ENCODE data around the gene UBE2C. TPM values are rescaled to one million over a fixed set of nuclear protein-coding genes. Genes with fewer than 3 reads are reported as not detected.
A peak's percentile ranks its signal among the peaks of the same experiment; 100 is the strongest.

Gene UBE2C
- total RNA-seq, 2 donors from 2014 or later: 1.4 to 4.9 TPM

- Histone ChIP-seq H3K27me3 (no peaks in the 10 kb centered on the region), H3K4me1 (peaks cover 0 to 28% of the 10 kb centered on the region in 2 donors), H3K9me3 (no peaks in the 10 kb centered on the region), H3K36me3 (no peaks in the 10 kb centered on the region), H3K4me3 (no peak overlapping the region), H3K27ac (peak overlapping the region; percentile 68 to 78)
- DNase-seq (ENCODE audit: low spot score): no peak
- TF ChIP-seq CTCF (IDR thresholded peaks at IDR 0.05): no peak
Measured at GRCh38 chr20:45780159-45780558, 32.3 kb upstream of the UBE2C start.

DNA sequence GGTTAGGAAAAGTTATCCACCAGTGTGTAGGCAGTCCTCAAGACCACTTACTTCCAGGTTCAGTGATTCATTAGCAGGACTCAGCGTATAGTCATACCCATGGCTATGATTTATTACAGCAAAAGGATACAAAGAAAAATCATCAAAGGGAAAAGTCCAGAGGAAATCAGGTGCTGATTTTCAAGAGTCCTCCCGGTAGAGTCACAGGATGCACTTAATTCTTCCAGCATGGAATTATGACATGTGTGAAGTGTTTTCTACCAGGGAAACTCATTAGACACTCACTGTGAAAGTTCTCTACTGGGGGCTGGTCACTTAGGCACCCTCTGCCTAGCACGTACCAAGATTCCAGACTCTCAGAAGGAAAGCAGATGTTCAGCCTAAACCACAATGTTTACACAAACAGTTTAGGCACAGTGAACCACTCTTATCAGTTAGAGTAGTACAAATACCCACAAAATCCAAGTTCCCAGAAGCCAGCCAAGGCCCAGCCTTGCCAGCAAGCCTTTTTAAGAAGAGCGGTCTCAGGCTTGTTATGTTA, 31.0 kb upstream of the UBE2C start:
- no peaks in the 10 kb centered on the region for H3K9me3 ChIP-seq
- peaks cover 0 to 28% of the 10 kb centered on the region in 2 donors for H3K4me1 ChIP-seq
- peak overlapping the region; percentile 68 to 78 for H3K27ac ChIP-seq
- DNase-seq (ENCODE audit: low spot score): no peak
- H3K27me3 ChIP-seq: no peaks in the 10 kb centered on the region
- no peak overlapping the region for H3K4me3 ChIP-seq
- no peak for TF ChIP-seq CTCF (IDR thresholded peaks at IDR 0.05)
- H3K36me3 ChIP-seq: no peaks in the 10 kb centered on the region

- Histone ChIP-seq H3K36me3 (no peaks in the 10 kb centered on the region), H3K27me3 (no peaks in the 10 kb centered on the region), H3K4me3 (no peak overlapping the region), H3K27ac (no peak overlapping the region), H3K9me3 (no peaks in the 10 kb centered on the region), H3K4me1 (peaks cover 0 to 28% of the 10 kb centered on the region in 2 donors)
- no peak for TF ChIP-seq CTCF (IDR thresholded peaks at IDR 0.05)
- no peak for DNase-seq (ENCODE audit: low spot score)
Measured at GRCh38 chr20:45782890-45783289, 29.6 kb upstream of the UBE2C start.

- TF ChIP-seq CTCF (IDR thresholded peaks at IDR 0.05): no peak
- Histone ChIP-seq H3K27ac (no peak overlapping the region), H3K4me3 (no peak overlapping the region), H3K27me3 (no peaks in the 10 kb centered on the region), H3K4me1 (peaks cover 0 to 21% of the 10 kb centered on the region in 2 donors), H3K36me3 (no peaks in the 10 kb centered on the region), H3K9me3 (no peaks in the 10 kb centered on the region)
- no peak for DNase-seq (ENCODE audit: low spot score)
Measured at GRCh38 chr20:45783656-45784294, 28.7 kb upstream of the UBE2C start.

DNA sequence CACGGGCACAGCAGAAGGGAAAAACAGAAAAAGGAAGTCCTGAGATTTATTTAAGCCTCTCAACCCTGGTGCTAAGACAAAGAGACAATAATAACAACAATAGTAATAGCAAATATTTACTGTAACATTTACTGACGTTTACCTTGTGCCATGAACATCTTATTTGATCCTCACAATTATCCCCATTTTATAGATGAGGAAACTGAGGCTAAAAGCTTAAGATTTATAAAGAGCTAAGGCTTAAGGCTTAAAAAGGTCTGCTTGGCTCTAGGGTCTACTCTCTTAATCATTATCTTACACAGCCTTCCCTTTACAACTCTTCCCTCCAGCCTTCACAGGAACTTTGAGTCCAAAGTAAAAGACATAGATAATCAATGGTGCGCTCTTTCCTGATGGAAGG, 24.1 kb upstream of the UBE2C start:
- peaks cover 0 to 10% of the 10 kb centered on the region in 2 donors for H3K4me1 ChIP-seq
- H3K4me3 ChIP-seq: no peak overlapping the region
- DNase-seq (ENCODE audit: low spot score): no peak
- no peak overlapping the region for H3K27ac ChIP-seq
- no peaks in the 10 kb centered on the region for H3K36me3 ChIP-seq
- no peak for TF ChIP-seq CTCF (IDR thresholded peaks at IDR 0.05)
- no peaks in the 10 kb centered on the region for H3K9me3 ChIP-seq
- no peaks in the 10 kb centered on the region for H3K27me3 ChIP-seq
